Stimulated activated CD8-positive, alpha-beta memory T cell treated with anti-CD3 and anti-CD28 coated beads, Interleukin-4, amount 100 ng/mL, for 1 hour (primary cell): ENCODE results near the gene TRPV6.

Source experiments
- DNase-seq, 2 donors: peaks; one replicate each; pipeline ENCODE4 v3.0.0-alpha.2; 2020; ENCODE audit warnings: low read depth in 2 of 2, low spot score in 1 of 2

The TRPV6 gene

GRCh38 chr7:142870147-142870559, 15.4 kb downstream of the TRPV6 start:
- DNase-seq: no peak

- DNase-seq: no peak
These were observed 16.1 kb downstream of the TRPV6 start for GRCh38 chr7:142869434-142869833.

GRCh38 chr7:142868986-142869415, 16.5 kb downstream of the TRPV6 start:
- DNase-seq: no peak

- DNase-seq: no peak
These were observed 17.2 kb downstream of the TRPV6 start for GRCh38 chr7:142868188-142868985.

- no peak for DNase-seq
These were observed 18.0 kb downstream of the TRPV6 start for GRCh38 chr7:142867398-142868187.

GRCh38 chr7:142867097-142867378, 18.5 kb downstream of the TRPV6 start:
- no peak for DNase-seq

GRCh38 chr7:142866361-142867096, 19.0 kb downstream of the TRPV6 start:
- DNase-seq: no peak

GRCh38 chr7:142865766-142866165, 19.8 kb downstream of the TRPV6 start:
- no peak for DNase-seq

GRCh38 chr7:142864980-142865747, 20.4 kb downstream of the TRPV6 start:
- DNase-seq: no peak

GRCh38 chr7:142863891-142864685, 21.5 kb downstream of the TRPV6 start:
- DNase-seq: no peak

- no peak for DNase-seq
These were observed 22.7 kb downstream of the TRPV6 start for GRCh38 chr7:142862786-142863400.

- no peak for DNase-seq
These were observed 23.2 kb downstream of the TRPV6 start for GRCh38 chr7:142862351-142862750.

- no peak for DNase-seq
These were observed 24.6 kb downstream of the TRPV6 start for GRCh38 chr7:142860968-142861367.

GRCh38 chr7:142859829-142860228, 25.7 kb downstream of the TRPV6 start:
- DNase-seq: no peak

- no peak for DNase-seq
These were observed 26.1 kb downstream of the TRPV6 start for GRCh38 chr7:142859411-142859810.

GRCh38 chr7:142857625-142858024, 27.9 kb downstream of the TRPV6 start:
- no peak for DNase-seq

- DNase-seq: no peak
These were observed 28.8 kb downstream of the TRPV6 start for GRCh38 chr7:142856565-142857245.

GRCh38 chr7:142855756-142856564, 29.6 kb downstream of the TRPV6 start:
- DNase-seq: no peak
